Globus pallidus (tissue), 1 donor: Measurements from ENCODE around the gene FBXO41.

ENCODE experiments used
- DNase-seq: peaks from one replicate; pipeline ENCODE4 v3.0.0-alpha.2; 2015; ENCODE audit warnings: low spot score

FBXO41 gene

GRCh38 chr2:73210696-73211095, 73.6 kb downstream of the FBXO41 start:
- no peak for DNase-seq

- DNase-seq = no peak
These were observed 74.3 kb downstream of the FBXO41 start for GRCh38 chr2:73210019-73210418.

DNA sequence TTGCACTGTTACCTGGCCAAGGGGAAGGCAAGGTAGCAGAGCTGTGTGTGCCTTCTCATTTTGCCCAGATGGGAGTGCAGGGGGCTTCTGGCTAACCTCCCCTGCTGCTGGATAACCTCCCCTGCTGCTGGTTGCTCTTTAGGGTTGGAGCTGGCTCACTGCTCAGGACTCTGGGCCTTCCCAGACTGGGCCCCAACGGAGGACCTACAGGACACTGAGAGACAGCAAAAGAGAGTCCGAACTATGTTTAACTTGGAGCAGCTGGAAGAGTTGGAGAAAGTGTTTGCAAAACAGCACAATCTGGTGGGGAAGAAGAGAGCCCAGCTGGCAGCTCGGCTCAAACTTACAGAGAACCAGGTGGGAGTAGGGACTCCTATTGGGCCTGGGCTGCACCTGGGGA, 76.0 kb downstream of the FBXO41 start:
- no peak for DNase-seq

- no peak for DNase-seq
These were observed 78.7 kb downstream of the FBXO41 start for GRCh38 chr2:73205611-73206010.
